Activated T-cell treated with anti-CD3 and anti-CD28 coated beads, Interleukin-2, amount 50 U/mL, for 4 hours (primary cell): ENCODE data around the gene PLGLB1. TPM values are rescaled to one million over a fixed set of nuclear protein-coding genes. Genes with fewer than 3 reads are reported as not detected.
"Not testable (repeated sequence)": the region's sequence is repeated elsewhere in the genome, so short reads cannot be mapped to it uniquely, and the experiment has no call there.

Source experiments
- ATAC-seq, 2 donors: fragments of 200-7000 bp; cut with Tn5 transposase; one replicate each; pipeline ENCODE4 v1.10.0; 2021
- DNase-seq: peaks from one replicate; pipeline ENCODE4 v3.0.0-alpha.2; 2020
- H3K27me3 Mint-ChIP-seq: one replicate; pipeline ENCODE4 v1.8.0; 2021; ENCODE audit warnings: low read depth, mixed read lengths
- H3K36me3 Mint-ChIP-seq: one replicate; pipeline ENCODE4 v1.8.0; 2022; ENCODE audit warnings: mixed read lengths; ENCODE audit not compliant: insufficient read depth
- H3K4me1 Mint-ChIP-seq: one replicate; pipeline ENCODE4 v1.8.0; 2021; ENCODE audit warnings: low read depth, mixed read lengths
- H3K4me3 Mint-ChIP-seq: one replicate; pipeline ENCODE4 v1.8.0; 2021; ENCODE audit warnings: mild to moderate bottlenecking, moderate library complexity, mixed read lengths
- H3K9me3 Mint-ChIP-seq: one replicate; pipeline ENCODE4 v1.8.0; 2021; ENCODE audit warnings: mixed read lengths
- total RNA-seq, 3 donors: library from RNA; stranded (reverse); gene quantifications; one replicate each; pipeline ENCODE4 v1.2.1, GENCODE V29; 2021

PLGLB1 gene
- total RNA-seq, 3 donors from 2014 or later = 0.35 to 1.3 (median 1.1) TPM

- DNase-seq = not testable (repeated sequence)
Observed at GRCh38 chr2:87014489-87015169, 7.0 kb downstream of the PLGLB1 start.

GRCh38 chr2:87004398-87004797, 17.2 kb downstream of the PLGLB1 start:
- not testable (repeated sequence) for DNase-seq, ATAC-seq, H3K9me3 Mint-ChIP-seq, H3K36me3 Mint-ChIP-seq, H3K27me3 Mint-ChIP-seq, H3K4me3 Mint-ChIP-seq, H3K4me1 Mint-ChIP-seq

More at GRCh38 chr2:87014489-87015169, 7.0 kb downstream of the PLGLB1 start:
- H3K36me3 Mint-ChIP-seq, H3K4me1 Mint-ChIP-seq, H3K9me3 Mint-ChIP-seq, H3K4me3 Mint-ChIP-seq, ATAC-seq, H3K27me3 Mint-ChIP-seq: not testable (repeated sequence)

Other genes starting within 250 kb of the PLGLB1 start
- gene CD8A, start 230.9 kb downstream of the PLGLB1 start, total RNA-seq = 100 to 1,000 TPM in 1 of 3 donors, 10 to 100 TPM in 2; 36.9 to 101 (median 78.6) TPM
- gene CD8B, start 160.0 kb downstream of the PLGLB1 start, total RNA-seq = 10 to 100 TPM; 11.7 to 47.4 (median 38.7) TPM
- under 1 TPM; 0.24 to 0.82 (median 0.61) TPM for gene RGPD1, start 79.7 kb downstream of the PLGLB1 start, total RNA-seq